ENCODE data around the gene GLIS2. TPM values are rescaled to one million over a fixed set of nuclear protein-coding genes. Genes with fewer than 3 reads are reported as not detected.

GLIS2 gene
- polyA plus RNA-seq, 2 of the 4 experiments (the other 2 are of a cell fraction) = 5.5 to 15.8 TPM

DNA sequence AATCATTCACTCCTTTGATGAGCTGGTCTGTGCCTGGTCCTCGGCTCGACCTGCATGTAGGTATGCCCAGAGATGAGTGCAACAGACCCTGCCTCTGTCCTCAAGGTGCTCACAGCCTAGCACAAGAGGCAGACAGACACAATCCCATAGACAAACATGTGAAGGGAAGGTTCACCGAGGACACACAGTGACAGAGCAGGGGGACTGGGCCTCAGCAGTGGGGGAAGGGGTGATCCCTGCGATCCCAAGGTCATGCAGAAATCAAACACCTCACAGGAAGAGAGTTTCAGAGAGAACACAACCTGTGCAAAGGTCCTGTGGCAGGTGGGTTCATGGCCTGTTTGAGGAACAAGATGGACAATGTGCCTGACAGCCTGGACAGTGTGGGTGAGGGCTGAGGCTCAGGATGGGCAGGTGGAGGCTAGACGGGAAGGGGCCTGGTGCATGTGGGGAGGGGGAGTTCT lies 51.6 kb downstream of the GLIS2 start:
- ChIA-PET CTCF (interaction anchor here (0.8 to 14.1 kb wide), 5 partner anchors 8 to 58 kb away, joined by 3 to 833 read pairs (median 16); no protein-coding TSS in a partner anchor), POLR2A (no interaction called here)
- Histone ChIP-seq H3K4me3 (no peak overlapping the region), H3K4me1 (peaks cover 26% of the 10 kb centered on the region), H3K27ac (no peak overlapping the region), H3K9me3 (no peaks in the 10 kb centered on the region), H3K4me2 (no peak overlapping the region)
- no peak for ATAC-seq
- no peak for FAIRE-seq
- DNase-seq (ENCODE audit: low read depth in 1 of 2, low spot score in 1 of 2) = no peak
- TF ChIP-seq ELK1 (IDR thresholded peaks at IDR 0.05; ENCODE audit: low read depth, low read length) (no peak), RNF2 (IDR thresholded peaks at IDR 0.05; ENCODE audit: borderline replicate concordance, low read depth) (no peak), CTCF (IDR thresholded peaks at IDR 0.05) (no peak), HOXA7 (CRISPR knock-in tag; IDR thresholded peaks at IDR 0.05) (no peak), TP53 (CRISPR knock-in tag; IDR thresholded peaks at IDR 0.05) (no peak), BCL3 (IDR thresholded peaks at IDR 0.05) (no peak), ZSCAN20 (CRISPR knock-in tag; IDR thresholded peaks at IDR 0.05) (no peak), KDM1A (IDR thresholded peaks at IDR 0.05; ENCODE audit: low read depth) (no peak; the same call in 1 of the 2 replicates), CHD4 (IDR thresholded peaks at IDR 0.05; ENCODE audit: borderline replicate concordance) (no peak), MAZ (IDR thresholded peaks at IDR 0.05; ENCODE audit: borderline replicate concordance, low read depth, low read length) (no peak), NFE2L2 (conservative IDR thresholded peaks at IDR 0.05; ENCODE audit: low read length) (no peak), RFX5 (IDR thresholded peaks at IDR 0.05) (no peak), FOXS1 (CRISPR knock-in tag; IDR thresholded peaks at IDR 0.05) (no peak), RCOR1 (IDR thresholded peaks at IDR 0.05; ENCODE audit: low read depth, low read length) (no peak)
- TF ChIP-seq, protein P1, sequence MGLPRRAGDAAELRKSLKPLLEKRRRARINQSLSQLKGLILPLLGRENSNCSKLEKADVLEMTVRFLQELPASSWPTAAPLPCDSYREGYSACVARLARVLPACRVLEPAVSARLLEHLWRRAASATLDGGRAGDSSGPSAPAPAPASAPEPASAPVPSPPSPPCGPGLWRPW (IDR thresholded peaks at IDR 0.05) = no peak
- WGBS (ENCODE audit: missing lambda C conversion rate) = 96% methylated on average over 5 of the region's 5 CpGs

DNA sequence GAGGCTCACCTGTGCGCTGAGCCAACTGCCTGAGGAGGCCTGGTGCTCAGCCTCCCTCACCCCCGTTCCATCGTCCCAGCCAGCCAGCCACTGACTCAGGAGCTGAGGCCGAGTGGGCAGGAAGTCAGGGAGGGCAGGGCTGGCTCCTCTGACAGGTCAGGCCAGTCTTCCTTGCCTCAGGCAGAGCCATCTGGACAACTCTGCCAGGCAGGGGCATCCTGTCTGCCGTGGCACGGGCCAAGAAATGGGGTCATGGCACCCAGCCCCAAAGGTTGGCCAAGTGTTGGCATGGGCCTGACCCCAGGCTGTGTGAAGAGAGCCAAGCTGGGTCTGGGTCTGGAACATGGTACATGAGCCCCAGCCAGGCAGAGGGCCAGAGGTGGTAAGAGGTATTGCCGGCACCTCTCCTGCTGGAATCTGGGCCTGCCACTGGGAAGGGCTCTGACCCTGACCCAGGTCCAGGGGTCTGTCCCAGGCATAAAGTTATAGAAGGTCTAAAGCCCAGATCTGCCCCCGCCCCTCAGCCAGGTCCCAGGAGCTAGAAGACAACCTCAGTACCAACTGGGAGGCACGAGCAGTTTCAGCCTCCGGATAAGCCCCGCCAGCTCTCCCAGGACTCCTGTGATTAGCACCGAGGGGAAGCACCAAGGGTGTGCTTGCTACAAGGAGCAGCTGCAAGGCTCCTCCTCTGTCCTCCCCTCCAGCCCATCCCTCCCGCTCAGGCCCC lies 53.3 kb downstream of the GLIS2 start:
- DNase-seq (ENCODE audit: low read depth in 1 of 2, low spot score in 1 of 2) (no peak), ATAC-seq (0 out of 6 replicates have a peak, but pooled peaks of 1 of the 2 experiments have one; percentile 4), FAIRE-seq (no peak)
- H3K4me3 ChIP-seq = no peak overlapping the region
- H3K4me1 ChIP-seq = peaks cover 38% of the 10 kb centered on the region
- WGBS (ENCODE audit: missing lambda C conversion rate) = 59% methylated on average over 10 of the region's 13 CpGs
- H3K9me3 ChIP-seq = no peaks in the 10 kb centered on the region
- POLR2A ChIA-PET = no interaction called here
- peak overlapping the region in 1 of 2 experiments; percentile 45; a peak in 2 of 6 replicates for H3K27ac ChIP-seq
- CTCF ChIA-PET = interaction anchor here (2.1 to 14.1 kb wide), 5 partner anchors 9 to 115 kb away, joined by 11 to 833 read pairs (median 16); no protein-coding TSS in a partner anchor
- H3K4me2 ChIP-seq = no peak overlapping the region
- TF ChIP-seq ELK1 (IDR thresholded peaks at IDR 0.05; ENCODE audit: low read depth, low read length) = no peak
- TF ChIP-seq CHD4 (IDR thresholded peaks at IDR 0.05; ENCODE audit: borderline replicate concordance) = no peak
- no peak for TF ChIP-seq FOXS1 (CRISPR knock-in tag; IDR thresholded peaks at IDR 0.05)
- no peak for TF ChIP-seq CBX2 (IDR thresholded peaks at IDR 0.05; ENCODE audit: borderline replicate concordance, low read depth)
- TF ChIP-seq RCOR1 (IDR thresholded peaks at IDR 0.05; ENCODE audit: low read depth, low read length) = no peak
- TF ChIP-seq BHLHE40 (IDR thresholded peaks at IDR 0.05; ENCODE audit: low read depth, low read length) = no peak
- no peak for TF ChIP-seq HMGXB4 (CRISPR knock-in tag; IDR thresholded peaks at IDR 0.05; ENCODE audit: borderline replicate concordance)
- TF ChIP-seq CEBPB (IDR thresholded peaks at IDR 0.05) = no peak
- no peak for TF ChIP-seq JUNB (IDR thresholded peaks at IDR 0.05)
- TF ChIP-seq, protein P2, sequence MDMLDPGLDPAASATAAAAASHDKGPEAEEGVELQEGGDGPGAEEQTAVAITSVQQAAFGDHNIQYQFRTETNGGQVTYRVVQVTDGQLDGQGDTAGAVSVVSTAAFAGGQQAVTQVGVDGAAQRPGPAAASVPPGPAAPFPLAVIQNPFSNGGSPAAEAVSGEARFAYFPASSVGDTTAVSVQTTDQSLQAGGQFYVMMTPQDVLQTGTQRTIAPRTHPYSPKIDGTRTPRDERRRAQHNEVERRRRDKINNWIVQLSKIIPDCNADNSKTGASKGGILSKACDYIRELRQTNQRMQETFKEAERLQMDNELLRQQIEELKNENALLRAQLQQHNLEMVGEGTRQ (IDR thresholded peaks at IDR 0.05) = no peak
- TF ChIP-seq FOSB (CRISPR knock-in tag; IDR thresholded peaks at IDR 0.05) = no peak

Data from A549 (cell line).